Endothelial cell of umbilical vein (primary cell): ENCODE measurements around the gene TSPYL1. TPM values are rescaled to one million over a fixed set of nuclear protein-coding genes. Genes with fewer than 3 reads are reported as not detected.

Source experiments
- BruUV-seq: library from RNA; stranded (reverse); fragments of 400-500 nt; replicated peaks from 2 replicates; lab custom pipeline; 2021; lab: Mats Ljungman, UMichigan
- CTCF ChIA-PET: fragments of 300-600, 350-600 bp; sonication (Branson Sonifier 250); formaldehyde crosslinking; loops from one replicate; lab custom pipeline; 2021; ENCODE audit warnings: antibody characterized with exemption, inconsistent platforms; lab: Charles Lee
- POLR2A ChIA-PET: fragments of 300-600, 350-600 bp; sonication (Branson Sonifier 250); formaldehyde crosslinking; loops from one replicate; lab custom pipeline; 2021; ENCODE audit warnings: antibody characterized with exemption, inconsistent platforms; lab: Charles Lee
- DNase-seq: peaks from one replicate; pipeline ENCODE4 v3.0.0-alpha.2; 2011; ENCODE audit warnings: low read depth, low spot score
- FAIRE-seq: peaks from 2 replicates; lab custom pipeline; 2011; peaks lifted over from hg19 to GRCh38; lab: Jason Lieb, UNC
- H2AFZ ChIP-seq: 2 replicates; pipeline ENCODE4 v1.6.0; 2012; ENCODE audit warnings: low read depth, low read length, control low read depth, inconsistent platforms
- H3K27ac ChIP-seq: 2 replicates; pipeline ENCODE4 v1.5.1; 2011; ENCODE audit warnings: low read depth, mild to moderate bottlenecking, control low read depth, low read length, moderate library complexity; ENCODE audit not compliant: insufficient read depth
- H3K27me3 ChIP-seq, 2 experiments: 2 replicates each; pipeline versions ENCODE4 v1.6.0 to v1.6.1; 2011; ENCODE audit warnings: low read length in 2 of 2, mixed read lengths in 1 of 2; ENCODE audit not compliant: control insufficient read depth in 2 of 2, insufficient read depth in 2 of 2
- H3K36me3 ChIP-seq, 2 experiments: 2 replicates in 1 of 2; 3 replicates in 1 of 2; pipeline ENCODE4 v1.5.1; 2011; ENCODE audit warnings: low read length in 2 of 2, mild to moderate bottlenecking in 1 of 2, moderate library complexity in 1 of 2; ENCODE audit not compliant: control insufficient read depth in 2 of 2, insufficient read depth in 2 of 2; ENCODE audit errors: extremely low read depth in 1 of 2
- H3K4me1 ChIP-seq: 3 replicates; pipeline ENCODE4 v1.5.1; 2011; ENCODE audit warnings: mild to moderate bottlenecking, low read length; ENCODE audit not compliant: control insufficient read depth, insufficient read depth; ENCODE audit errors: extremely low read depth
- H3K4me2 ChIP-seq: 2 replicates; pipeline ENCODE4 v1.6.1; 2011; ENCODE audit warnings: low read length, control low read depth, mixed read lengths; ENCODE audit not compliant: insufficient read depth
- H3K4me3 ChIP-seq, 3 experiments: fragments of 200-600 bp in 1 of 3; sonication (generic), shearing (Covaris generic) in 1 of 3; replicated peaks in 1 of 3; 2 replicates each; pipeline ENCODE4 v1.5.1; 2011 to 2016; ENCODE audit warnings: control low read depth in 3 of 3, low read length in 3 of 3, mild to moderate bottlenecking in 2 of 3, inconsistent platforms in 1 of 3, low read depth in 1 of 3, moderate library complexity in 1 of 3; ENCODE audit not compliant: insufficient read depth in 1 of 3
- H3K79me2 ChIP-seq: 2 replicates; pipeline ENCODE4 v1.6.0; 2012; ENCODE audit warnings: low read length, inconsistent platforms; ENCODE audit not compliant: control insufficient read depth, insufficient read depth
- H3K9ac ChIP-seq: replicated peaks from 2 replicates; pipeline ENCODE3; 2011; ENCODE audit warnings: low read length, control low read depth; ENCODE audit not compliant: insufficient read depth; ENCODE audit errors: extremely low read depth
- H3K9me1 ChIP-seq: replicated peaks from 3 replicates; pipeline ENCODE4 v1.6.0; 2011; ENCODE audit warnings: mild to moderate bottlenecking, low read length; ENCODE audit not compliant: control insufficient read depth, insufficient read depth; ENCODE audit errors: extremely low read depth
- H3K9me3 ChIP-seq: replicated peaks from 2 replicates; pipeline ENCODE4 v1.5.1; 2012; ENCODE audit warnings: low read length, inconsistent platforms; ENCODE audit not compliant: control insufficient read depth, insufficient read depth
- H4K20me1 ChIP-seq: replicated peaks from 2 replicates; pipeline ENCODE3; 2011; ENCODE audit warnings: mild to moderate bottlenecking, low read length; ENCODE audit not compliant: control insufficient read depth, insufficient read depth; ENCODE audit errors: extremely low read depth
- EZH2 ChIP-seq: IDR thresholded peaks from 2 replicates; pipeline ENCODE4 v1.6.1; 2012; ENCODE audit warnings: borderline replicate concordance, low read depth, mild to moderate bottlenecking, moderate library complexity, low read length, inconsistent platforms; ENCODE audit not compliant: severe bottlenecking
- FOS ChIP-seq: IDR thresholded peaks from 2 replicates; pipeline ENCODE4 v1.6.1; 2011; ENCODE audit warnings: mild to moderate bottlenecking, low read length, moderate library complexity, borderline replicate concordance; ENCODE audit not compliant: insufficient read depth
- GATA2 ChIP-seq: IDR thresholded peaks from 2 replicates; pipeline ENCODE4 v1.7.0; 2011; ENCODE audit warnings: low read depth, mild to moderate bottlenecking, moderate library complexity, mixed read lengths, low read length; ENCODE audit not compliant: insufficient read length, insufficient read depth
- JUN ChIP-seq: IDR thresholded peaks from 2 replicates; pipeline ENCODE4 v1.6.1; 2011; ENCODE audit warnings: borderline replicate concordance, low read depth; ENCODE audit not compliant: insufficient read length, insufficient read depth
- MYC ChIP-seq: IDR thresholded peaks from one replicate; pipeline ENCODE4 v1.6.1; 2011; ENCODE audit warnings: mild to moderate bottlenecking, low read depth, low read length
- POLR2A ChIP-seq: IDR thresholded peaks from 2 replicates; pipeline ENCODE4 v1.6.1; 2012; ENCODE audit warnings: low read depth, mild to moderate bottlenecking, control low read depth, low read length
- POLR2AphosphoS5 ChIP-seq: IDR thresholded peaks from 2 replicates; pipeline ENCODE4 v1.6.1; 2012; ENCODE audit warnings: low read depth, mild to moderate bottlenecking, control low read depth, low read length, moderate library complexity; ENCODE audit not compliant: insufficient read depth
- dilution Hi-C: fragments of 300-500 bp; cut with MboI; formaldehyde crosslinking; loops from one replicate; pipeline ENCODE4 v1.15.0; 2019; ENCODE audit warnings: low sequenced_read_pairs; ENCODE audit not compliant: extremely low pct_ligation_motif_present
- intact Hi-C: fragments of 100-400 bp; cut with micrococcal nuclease; formaldehyde crosslinking; loops from one replicate; pipeline ENCODE4 v1.10.0; 2022
- polyA plus RNA-seq, 4 experiments: library from polyadenylated mRNA; depleted of rRNA in 3 of 4; stranded (reverse) in 3 of 4; unstranded in 1 of 4; fragments of >200 nt; gene quantifications; 2 replicates each; pipeline versions ENCODE4 v1.2.1 to v1.2.3, GENCODE V29; 2011 to 2012; ENCODE audit warnings: missing spikeins in 1 of 4
- total RNA-seq: library from RNA; stranded (reverse); gene quantifications from 2 replicates; pipeline ENCODE4 v1.2.3, GENCODE V29; 2021
- TF ChIP-seq, protein P1 (sequence below), 2 donors: IDR thresholded peaks; 1 replicate in 1 of 2; 2 replicates in 1 of 2; pipeline ENCODE4 v1.5.1; 2011; ENCODE audit warnings: low read length in 2 of 2, mild to moderate bottlenecking in 2 of 2, moderate library complexity in 2 of 2, control low read depth in 1 of 2, inconsistent platforms in 1 of 2, low read depth in 1 of 2; ENCODE audit not compliant: insufficient read depth in 1 of 2; ENCODE audit errors: extremely low read depth in 1 of 2
- TF ChIP-seq, protein P2 (sequence below): IDR thresholded peaks from 2 replicates; pipeline ENCODE4 v1.6.1; 2011; ENCODE audit not compliant: insufficient read depth, insufficient read length

TSPYL1 gene
- total and polyA plus RNA-seq, 2 donors (not counting 3 experiments of a cell fraction or from before 2014, with no cell fraction given): 32.1 to 54.5 TPM

DNA sequence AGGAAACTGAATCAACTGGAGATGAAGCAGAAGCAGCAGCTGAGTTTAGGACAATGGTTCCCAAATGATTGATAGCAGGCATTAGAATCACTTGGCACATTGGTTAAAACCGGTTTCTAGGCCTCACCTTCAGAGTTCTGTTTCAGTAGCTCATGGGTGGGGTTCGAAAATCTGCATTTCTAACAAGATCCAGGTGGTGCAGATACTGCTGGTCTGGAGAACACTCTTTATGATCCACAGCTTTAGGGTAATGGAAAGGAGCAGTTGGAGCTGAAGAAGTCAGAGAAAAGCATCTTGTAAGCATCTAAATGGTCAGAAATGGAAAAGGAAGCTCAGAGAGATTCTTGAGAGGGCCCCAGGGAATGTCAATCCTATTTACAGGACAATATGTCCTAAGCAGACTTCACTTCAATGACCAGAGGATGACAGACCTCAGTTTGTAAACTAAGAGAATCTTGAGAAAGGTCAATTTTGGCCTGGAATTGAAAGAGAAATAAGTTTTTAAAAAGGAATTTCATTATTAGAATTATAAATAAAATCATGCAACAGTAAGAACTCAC, 8.5 kb downstream of the TSPYL1 start:
- CTCF ChIA-PET: interaction anchor here (1.8 to 7.7 kb wide), 7 partner anchors 8 to 301 kb away, joined by 6 to 170 read pairs (median 64); partner anchors contain the start of genes RWDD1 and TSPYL1
- FAIRE-seq (no peak), DNase-seq (no peak)
- Histone ChIP-seq H4K20me1 (no peaks in the 10 kb centered on the region), H3K4me3 (no peak overlapping the region), H3K27ac (no peak overlapping the region), H3K27me3 (no peaks in the 10 kb centered on the region), H3K36me3 (no peaks in the 10 kb centered on the region), H3K9me3 (no peaks in the 10 kb centered on the region), H3K9ac (no peak overlapping the region), H2AFZ (no peak overlapping the region), H3K79me2 (peaks cover 10% of the 10 kb centered on the region), H3K4me2 (no peak overlapping the region), H3K9me1 (no peaks in the 10 kb centered on the region), H3K4me1 (peaks cover 4% of the 10 kb centered on the region)
- intact Hi-C loops: no loop called here
- POLR2A ChIA-PET: interaction anchor here (1.2 kb wide), 1 partner anchor 9 kb away, joined by 3 read pairs; the partner anchor contains the start of gene TSPYL1
- dilution Hi-C loops: no loop called here
- no TSS peak for BruUV-seq
- TF ChIP-seq POLR2AphosphoS5: no peak
- TF ChIP-seq, protein P1, sequence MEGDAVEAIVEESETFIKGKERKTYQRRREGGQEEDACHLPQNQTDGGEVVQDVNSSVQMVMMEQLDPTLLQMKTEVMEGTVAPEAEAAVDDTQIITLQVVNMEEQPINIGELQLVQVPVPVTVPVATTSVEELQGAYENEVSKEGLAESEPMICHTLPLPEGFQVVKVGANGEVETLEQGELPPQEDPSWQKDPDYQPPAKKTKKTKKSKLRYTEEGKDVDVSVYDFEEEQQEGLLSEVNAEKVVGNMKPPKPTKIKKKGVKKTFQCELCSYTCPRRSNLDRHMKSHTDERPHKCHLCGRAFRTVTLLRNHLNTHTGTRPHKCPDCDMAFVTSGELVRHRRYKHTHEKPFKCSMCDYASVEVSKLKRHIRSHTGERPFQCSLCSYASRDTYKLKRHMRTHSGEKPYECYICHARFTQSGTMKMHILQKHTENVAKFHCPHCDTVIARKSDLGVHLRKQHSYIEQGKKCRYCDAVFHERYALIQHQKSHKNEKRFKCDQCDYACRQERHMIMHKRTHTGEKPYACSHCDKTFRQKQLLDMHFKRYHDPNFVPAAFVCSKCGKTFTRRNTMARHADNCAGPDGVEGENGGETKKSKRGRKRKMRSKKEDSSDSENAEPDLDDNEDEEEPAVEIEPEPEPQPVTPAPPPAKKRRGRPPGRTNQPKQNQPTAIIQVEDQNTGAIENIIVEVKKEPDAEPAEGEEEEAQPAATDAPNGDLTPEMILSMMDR (IDR thresholded peaks at IDR 0.05; ENCODE audit: extremely low read depth in 1 of 2, insufficient read depth in 1 of 2, low read depth in 1 of 2, low read length in 2 of 2): no peak
- no peak for TF ChIP-seq EZH2
- TF ChIP-seq JUN: no peak
- no peak for TF ChIP-seq FOS
- TF ChIP-seq MYC: no peak
- TF ChIP-seq GATA2: no peak
- TF ChIP-seq, protein P2, sequence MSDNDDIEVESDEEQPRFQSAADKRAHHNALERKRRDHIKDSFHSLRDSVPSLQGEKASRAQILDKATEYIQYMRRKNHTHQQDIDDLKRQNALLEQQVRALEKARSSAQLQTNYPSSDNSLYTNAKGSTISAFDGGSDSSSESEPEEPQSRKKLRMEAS: no peak
- TF ChIP-seq POLR2A: no peak
